H7 (cell line): ENCODE data around the gene SAG. TPM values are rescaled to one million over a fixed set of nuclear protein-coding genes. Genes with fewer than 3 reads are reported as not detected.

Source experiments
- DNase-seq: peaks from one replicate; pipeline ENCODE4 v3.0.0; 2012
- H3K27me3 ChIP-seq: 2 replicates; pipeline ENCODE4 v1.6.0; 2011; ENCODE audit warnings: mild to moderate bottlenecking, low read length; ENCODE audit not compliant: control insufficient read depth, insufficient read depth
- H3K36me3 ChIP-seq: replicated peaks from 2 replicates; pipeline ENCODE4 v1.5.1; 2011; ENCODE audit warnings: low read length; ENCODE audit not compliant: control insufficient read depth, insufficient read depth
- H3K4me3 ChIP-seq: 2 replicates; pipeline ENCODE4 v1.5.1; 2011; ENCODE audit warnings: low read depth, mild to moderate bottlenecking, control low read depth, low read length, moderate library complexity; ENCODE audit not compliant: insufficient read depth
- total RNA-seq: library from RNA; depleted of rRNA; stranded (reverse); fragments of >200 nt; shearing (Covaris generic); gene quantifications from 2 replicates; pipeline ENCODE4 v1.2.3, GENCODE V29; 2014

SAG gene
- total RNA-seq, 1 experiment from 2014 or later = not detected

- no peak for DNase-seq
- no peak overlapping the region for H3K4me3 ChIP-seq
- H3K36me3 ChIP-seq = no peaks in the 10 kb centered on the region
- H3K27me3 ChIP-seq = peaks cover 21% of the 10 kb centered on the region
Measured at GRCh38 chr2:233351423-233351822, 43.8 kb downstream of the SAG start.

DNA sequence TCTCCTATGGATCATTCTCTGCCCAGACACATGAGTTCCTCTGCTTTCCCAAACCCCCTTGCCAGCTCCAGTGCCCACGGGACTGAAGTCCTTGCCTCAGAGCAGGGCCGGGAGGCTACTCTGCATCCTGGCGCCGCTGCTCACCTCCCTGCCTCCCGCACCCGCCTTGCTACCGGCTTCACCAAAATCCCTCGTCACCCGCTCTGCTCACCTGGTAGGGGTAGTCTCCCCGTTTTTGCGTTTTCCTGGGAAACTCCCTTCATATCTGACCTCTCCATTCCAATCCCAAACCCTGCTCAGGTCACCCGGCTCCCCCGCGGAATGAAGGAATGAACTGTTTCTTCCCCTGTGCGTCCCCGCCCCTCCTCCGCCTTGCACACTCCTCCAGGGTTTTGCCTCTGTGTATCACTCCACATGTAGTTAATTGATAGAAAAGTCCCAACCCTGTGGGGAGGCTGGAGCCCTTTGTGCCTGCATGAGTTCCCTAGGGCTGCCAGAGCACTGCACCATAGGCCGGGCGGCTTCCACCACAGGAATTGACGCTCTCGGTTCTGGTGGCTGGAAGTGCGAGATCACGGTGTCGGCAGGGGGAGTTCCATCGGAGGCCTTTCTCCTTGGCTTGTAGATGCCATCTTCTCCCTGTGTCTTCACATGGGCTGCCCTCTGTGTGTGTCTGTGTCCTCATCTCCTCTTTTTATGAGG is 44.7 kb downstream of the SAG start:
- Histone ChIP-seq H3K36me3 (no peaks in the 10 kb centered on the region), H3K27me3 (peaks cover 21% of the 10 kb centered on the region), H3K4me3 (no peak overlapping the region)
- no peak for DNase-seq

DNA sequence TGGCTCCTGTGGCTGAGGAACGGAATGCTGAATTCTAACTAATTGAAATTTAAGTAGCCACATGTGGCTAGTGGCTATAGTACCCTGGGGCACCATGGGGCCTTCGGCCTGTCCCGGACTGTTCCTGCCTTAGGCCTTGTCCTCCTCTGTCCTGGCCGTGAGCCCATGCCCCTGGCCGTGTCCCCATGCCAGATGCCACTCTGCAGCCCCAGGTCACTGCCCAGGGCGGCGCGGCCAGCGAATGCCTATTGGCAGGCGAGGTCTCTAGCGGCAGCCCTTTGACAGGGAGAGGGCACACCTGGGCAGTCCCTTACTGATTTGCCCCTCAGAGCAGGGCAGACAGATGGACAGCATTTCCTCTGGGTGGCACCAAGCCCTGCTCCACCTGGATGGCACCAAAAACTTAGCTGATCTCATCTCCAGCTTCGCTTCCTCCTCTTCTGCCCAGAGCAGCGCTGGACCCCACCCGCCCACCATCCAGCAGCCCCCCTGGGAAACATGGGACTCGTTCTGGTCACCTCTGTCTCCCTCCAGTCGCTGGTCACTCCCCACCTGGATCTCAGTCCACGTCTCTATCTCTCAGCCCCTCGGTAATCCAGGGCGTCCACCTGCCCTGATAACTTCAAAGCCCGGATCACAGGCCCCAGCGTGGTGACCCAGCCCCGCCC is 45.6 kb downstream of the SAG start:
- Histone ChIP-seq H3K36me3 (no peaks in the 10 kb centered on the region), H3K4me3 (peak overlapping the region; percentile 45), H3K27me3 (peaks cover 21% of the 10 kb centered on the region)
- no peak for DNase-seq

- H3K27me3 ChIP-seq = peaks cover 21% of the 10 kb centered on the region
- peak; percentile 99 for DNase-seq
Measured at GRCh38 chr2:233353769-233354499, 46.3 kb downstream of the SAG start, which contains the start of gene DGKD. Gene DGKD (plus strand): TSS chr2:233354494. CDS start chr2:233354519, 25 bp downstream.

GRCh38 chr2:233354500-233354924 is 46.9 kb downstream of the SAG start:
- no peaks in the 10 kb centered on the region for H3K36me3 ChIP-seq
- DNase-seq = no peak
- H3K27me3 ChIP-seq = peaks cover 21% of the 10 kb centered on the region
- H3K4me3 ChIP-seq = peak overlapping the region; percentile 76

More at GRCh38 chr2:233353769-233354499, 46.3 kb downstream of the SAG start, which contains the start of gene DGKD:
- peak within 1 kb of the TSS; percentile 76 for H3K4me3 ChIP-seq
- no peaks in the 10 kb centered on the region for H3K36me3 ChIP-seq

GRCh38 chr2:233354971-233355574 is 47.5 kb downstream of the SAG start:
- Histone ChIP-seq H3K36me3 (no peaks in the 10 kb centered on the region), H3K4me3 (peak overlapping the region; percentile 76), H3K27me3 (peaks cover 21% of the 10 kb centered on the region)
- peak; percentile 74 for DNase-seq

DNA sequence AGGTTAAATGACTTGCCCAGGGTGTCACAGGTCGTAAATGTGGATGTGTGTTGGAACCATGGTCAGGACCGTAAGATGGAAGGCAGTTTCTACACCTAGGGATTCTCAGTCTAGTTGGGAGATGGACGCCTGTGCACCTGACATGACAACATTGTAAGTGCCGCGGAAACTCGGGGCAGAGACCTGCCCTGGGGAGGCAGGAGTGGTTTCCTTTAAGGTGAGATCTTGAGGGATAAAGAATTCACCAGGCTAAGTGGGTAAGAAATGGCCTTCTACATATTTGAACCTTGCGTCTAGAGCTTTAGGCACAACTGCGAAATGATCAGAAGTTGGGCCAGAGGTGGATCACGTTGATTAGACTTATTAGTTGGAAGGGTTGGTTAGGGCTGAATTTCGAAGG is 48.3 kb downstream of the SAG start:
- Histone ChIP-seq H3K36me3 (no peaks in the 10 kb centered on the region), H3K27me3 (peaks cover 21% of the 10 kb centered on the region), H3K4me3 (no peak overlapping the region)
- DNase-seq = no peak

GRCh38 chr2:233356546-233357308 is 49.1 kb downstream of the SAG start:
- Histone ChIP-seq H3K27me3 (peaks cover 21% of the 10 kb centered on the region), H3K36me3 (no peaks in the 10 kb centered on the region), H3K4me3 (no peak overlapping the region)
- DNase-seq = no peak

- H3K4me3 ChIP-seq = no peak overlapping the region
- no peaks in the 10 kb centered on the region for H3K36me3 ChIP-seq
- H3K27me3 ChIP-seq = peaks cover 14% of the 10 kb centered on the region
- DNase-seq = no peak
Measured at GRCh38 chr2:233358335-233358734, 50.7 kb downstream of the SAG start.

DNA sequence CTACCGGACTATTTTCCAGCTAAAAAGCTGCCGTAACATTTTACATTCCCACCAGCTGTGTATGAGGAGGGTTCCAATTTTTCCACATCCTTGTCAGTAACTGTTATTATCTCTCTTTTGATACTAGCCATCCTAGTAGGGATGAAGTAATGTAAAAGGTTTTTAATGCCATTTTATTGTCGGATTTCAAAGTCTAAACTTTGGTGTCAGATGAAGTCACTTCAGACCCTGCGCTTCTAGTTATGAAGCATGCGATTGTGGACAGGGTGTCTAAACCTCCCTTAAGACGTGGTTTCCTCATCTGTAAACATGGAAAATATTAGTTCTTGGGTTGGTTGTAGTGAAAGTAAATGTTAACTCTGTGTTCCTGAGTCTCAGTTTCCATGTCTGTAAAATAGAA is 51.3 kb downstream of the SAG start:
- Histone ChIP-seq H3K4me3 (no peak overlapping the region), H3K27me3 (peaks cover 9% of the 10 kb centered on the region), H3K36me3 (no peaks in the 10 kb centered on the region)
- DNase-seq = no peak

GRCh38 chr2:233359823-233360222 is 52.2 kb downstream of the SAG start:
- Histone ChIP-seq H3K4me3 (no peak overlapping the region), H3K36me3 (no peaks in the 10 kb centered on the region), H3K27me3 (peaks cover 9% of the 10 kb centered on the region)
- no peak for DNase-seq

DNA sequence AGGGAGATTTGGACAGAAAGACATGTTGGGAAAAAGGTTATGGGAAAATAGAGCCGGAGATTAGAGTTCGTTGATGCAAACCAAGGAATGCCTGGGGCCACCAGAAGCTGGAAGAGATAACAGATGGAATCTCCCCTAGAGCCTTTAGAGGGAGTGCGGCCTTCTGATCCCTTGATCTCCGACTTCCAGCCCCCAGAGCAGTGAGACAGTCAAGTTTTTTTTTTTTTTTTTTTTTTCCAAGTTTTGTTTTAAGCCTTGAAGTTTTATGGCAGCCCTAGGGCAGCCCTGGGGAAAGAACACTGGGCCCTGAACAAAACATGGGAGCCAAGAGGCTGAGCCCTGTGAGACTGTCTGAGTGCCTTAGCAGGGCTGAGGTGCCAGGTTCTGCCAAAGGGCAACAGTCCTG is 53.2 kb downstream of the SAG start:
- DNase-seq = no peak
- Histone ChIP-seq H3K4me3 (no peak overlapping the region), H3K27me3 (0 out of 2 replicates have a peak, but pooled peaks cover under 1% of the 10 kb centered on the region), H3K36me3 (no peaks in the 10 kb centered on the region)

GRCh38 chr2:233361297-233361696 is 53.7 kb downstream of the SAG start:
- H3K27me3 ChIP-seq = no peaks in the 10 kb centered on the region

GRCh38 chr2:233362742-233363141 is 55.1 kb downstream of the SAG start:
- no peak for DNase-seq
- no peaks in the 10 kb centered on the region for H3K36me3 ChIP-seq
- no peak overlapping the region for H3K4me3 ChIP-seq
- no peaks in the 10 kb centered on the region for H3K27me3 ChIP-seq

More at GRCh38 chr2:233361297-233361696, 53.7 kb downstream of the SAG start:
- Histone ChIP-seq H3K4me3 (no peak overlapping the region), H3K36me3 (no peaks in the 10 kb centered on the region)
- no peak for DNase-seq
